Measurements from ENCODE around the gene IKZF1.
A peak's percentile ranks its signal among the peaks of the same experiment; 100 is the strongest.

IKZF1 gene

DNA sequence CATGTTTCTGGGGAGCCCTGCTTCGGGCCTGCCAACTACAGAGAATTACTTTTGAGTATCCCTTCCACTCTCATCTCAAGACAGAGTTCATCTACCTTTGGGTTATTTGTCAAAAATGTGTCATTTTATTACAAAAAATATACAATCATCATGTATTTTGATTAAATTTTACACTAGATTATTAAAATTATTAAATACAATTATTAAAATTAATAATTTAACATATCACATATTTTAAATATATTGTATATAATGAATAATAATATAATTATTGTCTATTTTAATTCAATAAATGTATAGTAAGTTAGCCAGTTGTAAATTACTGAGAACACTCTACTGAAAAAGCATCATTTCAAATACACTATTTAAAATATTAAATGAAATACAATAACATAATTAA, 94.7 kb downstream of the IKZF1 start:
- no peaks in the 10 kb centered on the region for H3K27me3 ChIP-seq (ENCODE audit: insufficient read depth, low read depth)

GRCh38 chr7:50399635-50400034, 95.1 kb downstream of the IKZF1 start:
- no peak overlapping the region for H2AFZ ChIP-seq (ENCODE audit: low read depth)
- no peak overlapping the region for H3K4me3 ChIP-seq (IDR thresholded peaks at IDR 0.05; ENCODE audit: insufficient read depth, low read depth, low read length)
- TF ChIP-seq, protein P1, sequence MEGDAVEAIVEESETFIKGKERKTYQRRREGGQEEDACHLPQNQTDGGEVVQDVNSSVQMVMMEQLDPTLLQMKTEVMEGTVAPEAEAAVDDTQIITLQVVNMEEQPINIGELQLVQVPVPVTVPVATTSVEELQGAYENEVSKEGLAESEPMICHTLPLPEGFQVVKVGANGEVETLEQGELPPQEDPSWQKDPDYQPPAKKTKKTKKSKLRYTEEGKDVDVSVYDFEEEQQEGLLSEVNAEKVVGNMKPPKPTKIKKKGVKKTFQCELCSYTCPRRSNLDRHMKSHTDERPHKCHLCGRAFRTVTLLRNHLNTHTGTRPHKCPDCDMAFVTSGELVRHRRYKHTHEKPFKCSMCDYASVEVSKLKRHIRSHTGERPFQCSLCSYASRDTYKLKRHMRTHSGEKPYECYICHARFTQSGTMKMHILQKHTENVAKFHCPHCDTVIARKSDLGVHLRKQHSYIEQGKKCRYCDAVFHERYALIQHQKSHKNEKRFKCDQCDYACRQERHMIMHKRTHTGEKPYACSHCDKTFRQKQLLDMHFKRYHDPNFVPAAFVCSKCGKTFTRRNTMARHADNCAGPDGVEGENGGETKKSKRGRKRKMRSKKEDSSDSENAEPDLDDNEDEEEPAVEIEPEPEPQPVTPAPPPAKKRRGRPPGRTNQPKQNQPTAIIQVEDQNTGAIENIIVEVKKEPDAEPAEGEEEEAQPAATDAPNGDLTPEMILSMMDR (conservative IDR thresholded peaks at IDR 0.05; ENCODE audit: low read depth, low read length) = no peak
- peaks cover 10% of the 10 kb centered on the region; the same call in 1 of the 2 replicates for H3K79me2 ChIP-seq (ENCODE audit: insufficient read depth, low read depth)
- H4K20me1 ChIP-seq (ENCODE audit: insufficient read depth) = no peaks in the 10 kb centered on the region
- no peak overlapping the region for H3K27ac ChIP-seq
- peaks cover 46% of the 10 kb centered on the region for H3K4me1 ChIP-seq (ENCODE audit: low read depth, poor library complexity, severe bottlenecking)
- H3K4me2 ChIP-seq = no peak overlapping the region
- no peaks in the 10 kb centered on the region for H3K27me3 ChIP-seq (ENCODE audit: insufficient read depth, low read depth)
- H3K9ac ChIP-seq = no peak overlapping the region
- H3K36me3 ChIP-seq (ENCODE audit: insufficient read depth) = no peaks in the 10 kb centered on the region

More for the DNA sequence above, 94.7 kb downstream of the IKZF1 start:
- H3K79me2 ChIP-seq (ENCODE audit: insufficient read depth, low read depth) = peaks cover 10% of the 10 kb centered on the region; the same call in 1 of the 2 replicates
- TF ChIP-seq, protein P1 (conservative IDR thresholded peaks at IDR 0.05; ENCODE audit: low read depth, low read length) = no peak
- no peak overlapping the region for H3K9ac ChIP-seq
- H4K20me1 ChIP-seq (ENCODE audit: insufficient read depth) = no peaks in the 10 kb centered on the region
- no peak overlapping the region for H2AFZ ChIP-seq (ENCODE audit: low read depth)
- H3K4me1 ChIP-seq (ENCODE audit: low read depth, poor library complexity, severe bottlenecking) = peaks cover 50% of the 10 kb centered on the region
- H3K27ac ChIP-seq = peak overlapping the region; percentile 96; the same call in 1 of the 2 replicates
- H3K4me2 ChIP-seq = peak overlapping the region; percentile 66
- H3K36me3 ChIP-seq (ENCODE audit: insufficient read depth) = no peaks in the 10 kb centered on the region
- H3K4me3 ChIP-seq (IDR thresholded peaks at IDR 0.05; ENCODE audit: insufficient read depth, low read depth, low read length) = no peak overlapping the region

- Histone ChIP-seq H3K27me3 (ENCODE audit: insufficient read depth, low read depth) (no peaks in the 10 kb centered on the region), H3K27ac (no peak overlapping the region), H3K9ac (no peak overlapping the region), H3K4me1 (ENCODE audit: low read depth, poor library complexity, severe bottlenecking) (peaks cover 41% of the 10 kb centered on the region), H3K4me2 (no peak overlapping the region), H2AFZ (ENCODE audit: low read depth) (no peak overlapping the region), H4K20me1 (ENCODE audit: insufficient read depth) (no peaks in the 10 kb centered on the region), H3K36me3 (ENCODE audit: insufficient read depth) (no peaks in the 10 kb centered on the region), H3K79me2 (ENCODE audit: insufficient read depth, low read depth) (peaks cover 10% of the 10 kb centered on the region; the same call in 1 of the 2 replicates), H3K4me3 (IDR thresholded peaks at IDR 0.05; ENCODE audit: insufficient read depth, low read depth, low read length) (no peak overlapping the region)
- TF ChIP-seq, protein P1 (conservative IDR thresholded peaks at IDR 0.05; ENCODE audit: low read depth, low read length) = no peak
Measured at GRCh38 chr7:50400114-50400513, 95.6 kb downstream of the IKZF1 start.

DNA sequence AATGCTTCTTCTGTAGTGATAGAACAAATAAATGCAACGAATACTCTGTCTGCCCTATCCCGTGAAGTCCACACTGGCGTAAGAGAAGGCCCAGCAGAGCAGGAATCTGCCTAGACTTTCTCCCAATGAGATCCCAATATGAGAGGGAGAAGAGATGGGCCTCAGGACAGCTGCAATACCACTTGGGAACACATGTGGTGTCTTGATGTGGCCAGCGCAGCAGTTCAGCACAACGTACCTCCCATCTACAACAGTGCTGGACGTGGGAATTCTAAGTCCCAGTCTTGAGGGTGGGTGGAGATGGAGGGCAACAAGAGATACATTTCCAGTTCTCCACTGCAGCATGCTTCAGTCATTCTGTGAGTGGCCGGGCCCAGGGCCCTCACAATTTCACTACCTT, 99.9 kb downstream of the IKZF1 start:
- Histone ChIP-seq H3K27ac (no peak overlapping the region), H3K4me3 (IDR thresholded peaks at IDR 0.05; ENCODE audit: insufficient read depth, low read depth, low read length) (no peak overlapping the region), H3K27me3 (ENCODE audit: insufficient read depth, low read depth) (no peaks in the 10 kb centered on the region), H2AFZ (ENCODE audit: low read depth) (no peak overlapping the region), H3K79me2 (ENCODE audit: insufficient read depth, low read depth) (no peaks in the 10 kb centered on the region), H3K9ac (no peak overlapping the region), H3K4me1 (ENCODE audit: low read depth, poor library complexity, severe bottlenecking) (no peaks in the 10 kb centered on the region), H3K36me3 (ENCODE audit: insufficient read depth) (no peaks in the 10 kb centered on the region), H3K4me2 (no peak overlapping the region), H4K20me1 (ENCODE audit: insufficient read depth) (no peaks in the 10 kb centered on the region)
- TF ChIP-seq, protein P1 (conservative IDR thresholded peaks at IDR 0.05; ENCODE audit: low read depth, low read length) = no peak
